WI38 (cell line): ENCODE data around the gene KLRF1.
A peak's percentile ranks its signal among the peaks of the same experiment; 100 is the strongest.

Experiments used
- H3K4me3 ChIP-seq: 2 replicates; pipeline ENCODE4 v1.5.1; 2011; ENCODE audit warnings: low read depth, mild to moderate bottlenecking, control low read depth, low read length
- CTCF ChIP-seq: IDR thresholded peaks from 2 replicates; pipeline ENCODE4 v1.5.1; 2012; ENCODE audit warnings: low read depth, mild to moderate bottlenecking, control low read depth, low read length

The KLRF1 gene

GRCh38 chr12:9809338-9809737 lies 17.9 kb upstream of the KLRF1 start:
- no peak for TF ChIP-seq CTCF
- H3K4me3 ChIP-seq: no peak overlapping the region

- H3K4me3 ChIP-seq: no peak overlapping the region
- no peak for TF ChIP-seq CTCF
These were observed 17.4 kb upstream of the KLRF1 start for GRCh38 chr12:9809866-9810265.

- H3K4me3 ChIP-seq: no peak overlapping the region
- TF ChIP-seq CTCF: no peak
These were observed 16.6 kb upstream of the KLRF1 start for GRCh38 chr12:9810671-9811070.

- no peak for TF ChIP-seq CTCF
These were observed 15.7 kb upstream of the KLRF1 start for GRCh38 chr12:9811621-9812020.

GRCh38 chr12:9813821-9814798 lies 13.2 kb upstream of the KLRF1 start:
- H3K4me3 ChIP-seq: 0 out of 2 replicates have a peak overlapping the region, but pooled peaks have one; percentile 27
- peak; percentile 88 for TF ChIP-seq CTCF

More at GRCh38 chr12:9811621-9812020, 15.7 kb upstream of the KLRF1 start:
- H3K4me3 ChIP-seq: no peak overlapping the region

GRCh38 chr12:9820281-9820930 lies 6.9 kb upstream of the KLRF1 start:
- TF ChIP-seq CTCF: no peak

GRCh38 chr12:9829483-9829882 lies 2.2 kb downstream of the KLRF1 start:
- H3K4me3 ChIP-seq: no peak overlapping the region

More at GRCh38 chr12:9820281-9820930, 6.9 kb upstream of the KLRF1 start:
- H3K4me3 ChIP-seq: no peak overlapping the region

More at GRCh38 chr12:9829483-9829882, 2.2 kb downstream of the KLRF1 start:
- no peak for TF ChIP-seq CTCF
